ENCODE measurements around the gene ENTPD3. TPM values are rescaled to one million over a fixed set of nuclear protein-coding genes. Genes with fewer than 3 reads are reported as not detected.
A peak's percentile ranks its signal among the peaks of the same experiment; 100 is the strongest.

Gene ENTPD3
- total and polyA plus RNA-seq, 2 of the 13 experiments (the other 11 are each of a cell fraction or from before 2014, with no cell fraction given) = 0.07 TPM; not detected in 1

GRCh38 chr3:40398346-40398745 is 11.4 kb downstream of the ENTPD3 start:
- peaks cover 13% of the 10 kb centered on the region for H3K4me1 ChIP-seq (ENCODE audit: insufficient read depth, low read length)
- intact Hi-C loops (cut with micrococcal nuclease; ENCODE audit: unreplicated experiment) = no loop called here
- H2AFZ ChIP-seq (ENCODE audit: low read length) = no peak overlapping the region
- DNase-seq (ENCODE audit: low spot score) (peak; percentile 71), FAIRE-seq (peak; percentile 73), ATAC-seq (peak; percentile 93)
- WGBS (ENCODE audit: low lambda C conversion rate) = 7% methylated on average over 3 of the region's 3 CpGs
- 0 out of 2 replicates have a peak, but pooled peaks cover 4% of the 10 kb centered on the region for H3K9me3 ChIP-seq (ENCODE audit: low read length)
- peak overlapping the region; percentile 43 for H3K27ac ChIP-seq (ENCODE audit: extremely low read length, insufficient read depth, low read length)
- peak overlapping the region; percentile 73 for H3K4me2 ChIP-seq (ENCODE audit: low read depth, low read length)
- CTCF ChIA-PET (ENCODE audit: low intra/inter-chr PET ratio, low total read pairs) = no interaction called here
- no TSS peak for BruUV-seq (replicated peaks)
- no peaks in the 10 kb centered on the region for H3K79me2 ChIP-seq (ENCODE audit: insufficient read depth, low read length)
- peak overlapping the region in 1 of 3 experiments; percentile 21; a peak in 1 of 6 replicates for H3K4me3 ChIP-seq (replicated peaks in 1 of 3; ENCODE audit: insufficient read depth in 1 of 3, low read depth in 2 of 3, low read length in 3 of 3)
- H3K27me3 ChIP-seq (ENCODE audit: control insufficient read depth in 1 of 2, insufficient read depth in 2 of 2, low read length in 2 of 2) = no peaks in the 10 kb centered on the region; a peak in 1 of 5 replicates
- in situ Hi-C loops (cut with HindIII; ENCODE audit: extremely low pct_ligation_motif_present, low pct_unique_long_range_greater_than_20kb) = no loop called here
- peak overlapping the region; percentile 47; the same call in 1 of the 2 replicates for H3K9ac ChIP-seq (ENCODE audit: insufficient read depth, low read depth, low read length)
- POLR2A ChIA-PET = no interaction called here
- H4K20me1 ChIP-seq (ENCODE audit: insufficient read depth, low read length) = no peaks in the 10 kb centered on the region
- no peaks in the 10 kb centered on the region for H3K36me3 ChIP-seq (replicated peaks in 1 of 2; ENCODE audit: control insufficient read depth in 1 of 2, insufficient read depth in 2 of 2, low read length in 2 of 2)
- no peak for TF ChIP-seq NKX3-1 (CRISPR knock-in tag; IDR thresholded peaks at IDR 0.05)
- no peak for TF ChIP-seq ZNF264 (CRISPR knock-in tag; IDR thresholded peaks at IDR 0.05)
- no peak for TF ChIP-seq HES4 (CRISPR knock-in tag; IDR thresholded peaks at IDR 0.05; ENCODE audit: borderline replicate concordance)
- TF ChIP-seq IKZF4 (CRISPR knock-in tag; IDR thresholded peaks at IDR 0.05; ENCODE audit: borderline replicate concordance, low read depth, not compliant biosample characterization) = no peak
- peak; percentile 64; the same call in 1 of the 2 replicates for TF ChIP-seq GFI1 (CRISPR knock-in tag; IDR thresholded peaks at IDR 0.05; ENCODE audit: borderline replicate concordance)
- no peak for TF ChIP-seq GATA4 (IDR thresholded peaks at IDR 0.05; ENCODE audit: borderline replicate concordance, low read depth)
- no peak for TF ChIP-seq HCFC1 (IDR thresholded peaks at IDR 0.05; ENCODE audit: low read depth, low read length)
- TF ChIP-seq PAWR (CRISPR knock-in tag; IDR thresholded peaks at IDR 0.05; ENCODE audit: borderline replicate concordance) = no peak
- TF ChIP-seq ZNF30 (CRISPR knock-in tag; IDR thresholded peaks at IDR 0.05) = no peak
- peak; percentile 39; the same call in 1 of the 2 replicates for TF ChIP-seq ARID3A (IDR thresholded peaks at IDR 0.05; ENCODE audit: low read depth, low read length)
- 0 out of 2 replicates have a peak, but pooled peaks have one; percentile 13 for TF ChIP-seq SAP130 (CRISPR knock-in tag; IDR thresholded peaks at IDR 0.05; ENCODE audit: low read depth)
- TF ChIP-seq EP300 (IDR thresholded peaks at IDR 0.05; ENCODE audit: low read depth in 2 of 2, low read length in 2 of 2) = peak in 1 of 2 experiments; percentile 13; a peak in 1 of 4 replicates
- TF ChIP-seq EP300 (CRISPR knock-in tag; IDR thresholded peaks at IDR 0.05; ENCODE audit: borderline replicate concordance) = no peak
- peak; percentile 46 for TF ChIP-seq ASH2L (IDR thresholded peaks at IDR 0.05; ENCODE audit: insufficient read length, low read depth, low read length)
- TF ChIP-seq POGK (CRISPR knock-in tag; conservative IDR thresholded peaks at IDR 0.05) = no peak
- no peak for TF ChIP-seq ATF1 (CRISPR knock-in tag; IDR thresholded peaks at IDR 0.05)
- no peak for TF ChIP-seq MNT (IDR thresholded peaks at IDR 0.05)
